Astrocyte (in vitro differentiated cells and primary cell): ENCODE results near the gene METTL16. TPM values are rescaled to one million over a fixed set of nuclear protein-coding genes. Genes with fewer than 3 reads are reported as not detected.

Experiments
- DNase-seq: peaks from one replicate; pipeline ENCODE4 v3.0.0-alpha.2; 2010; ENCODE audit warnings: low read depth
- FAIRE-seq: peaks from 2 replicates; lab custom pipeline; 2011; peaks lifted over from hg19 to GRCh38; lab: Jason Lieb, UNC
- H2AFZ ChIP-seq: 2 replicates; pipeline ENCODE4 v1.6.0; 2012; ENCODE audit warnings: low read depth, low read length, inconsistent platforms
- H3K27ac ChIP-seq: 2 replicates; pipeline ENCODE4 v1.5.1; 2011; ENCODE audit warnings: low read depth, low read length, inconsistent platforms
- H3K27me3 ChIP-seq: 2 replicates; pipeline ENCODE4 v1.6.0; 2011; ENCODE audit warnings: low read length, inconsistent platforms; ENCODE audit not compliant: insufficient read depth
- H3K36me3 ChIP-seq: 2 replicates; pipeline ENCODE4 v1.5.1; 2011; ENCODE audit warnings: low read length, inconsistent platforms; ENCODE audit not compliant: insufficient read depth
- H3K4me1 ChIP-seq: 2 replicates; pipeline ENCODE4 v1.5.1; 2011; ENCODE audit warnings: low read length, inconsistent platforms; ENCODE audit not compliant: insufficient read depth
- H3K4me2 ChIP-seq: 2 replicates; pipeline ENCODE4 v1.6.0; 2012; ENCODE audit warnings: low read length, inconsistent platforms
- H3K4me3 ChIP-seq: 2 replicates; pipeline ENCODE4 v1.5.1; 2011; ENCODE audit warnings: low read depth, mild to moderate bottlenecking, low read length, inconsistent platforms; ENCODE audit not compliant: insufficient read depth
- H3K79me2 ChIP-seq: 2 replicates; pipeline ENCODE4 v1.6.0; 2012; ENCODE audit warnings: mild to moderate bottlenecking, low read length, inconsistent platforms; ENCODE audit not compliant: insufficient read depth
- H3K9ac ChIP-seq: 2 replicates; pipeline ENCODE4 v1.6.0; 2012; ENCODE audit warnings: mild to moderate bottlenecking, low read length, inconsistent platforms
- H3K9me3 ChIP-seq: 2 replicates; pipeline ENCODE4 v1.5.1; 2012; ENCODE audit warnings: low read depth, mild to moderate bottlenecking, low read length, inconsistent platforms; ENCODE audit not compliant: insufficient read depth
- H4K20me1 ChIP-seq: 2 replicates; pipeline ENCODE4 v1.6.0; 2012; ENCODE audit warnings: low read length, inconsistent platforms; ENCODE audit not compliant: insufficient read depth
- H3K27ac Mint-ChIP-seq: one replicate; pipeline ENCODE4 v1.8.0; 2021; ENCODE audit warnings: mild to moderate bottlenecking, mixed read lengths; ENCODE audit not compliant: unreplicated experiment
- H3K27me3 Mint-ChIP-seq: one replicate; pipeline ENCODE4 v1.8.0; 2021; ENCODE audit warnings: low read depth, mixed read lengths; ENCODE audit not compliant: unreplicated experiment
- H3K36me3 Mint-ChIP-seq: one replicate; pipeline ENCODE4 v1.8.0; 2021; ENCODE audit warnings: low read depth, mixed read lengths; ENCODE audit not compliant: unreplicated experiment
- H3K4me1 Mint-ChIP-seq: one replicate; pipeline ENCODE4 v1.8.0; 2021; ENCODE audit warnings: low read depth, mixed read lengths; ENCODE audit not compliant: unreplicated experiment
- H3K4me3 Mint-ChIP-seq: one replicate; pipeline ENCODE4 v1.8.0; 2021; ENCODE audit warnings: mild to moderate bottlenecking, moderate library complexity, mixed read lengths; ENCODE audit not compliant: unreplicated experiment
- H3K9me3 Mint-ChIP-seq: one replicate; pipeline ENCODE4 v1.8.0; 2021; ENCODE audit warnings: mild to moderate bottlenecking, mixed read lengths; ENCODE audit not compliant: unreplicated experiment
- EZH2 ChIP-seq: IDR thresholded peaks from 2 replicates; pipeline ENCODE4 v1.6.1; 2012; ENCODE audit warnings: mild to moderate bottlenecking, low read length, inconsistent platforms; ENCODE audit not compliant: insufficient read depth
- total RNA-seq: library from RNA; stranded (reverse); gene quantifications from 2 replicates; pipeline ENCODE4 v1.2.1, GENCODE V29; 2021
- TF ChIP-seq, protein P1 (sequence below): IDR thresholded peaks from 2 replicates; pipeline ENCODE4 v1.5.1; 2011; ENCODE audit warnings: low read depth, mild to moderate bottlenecking, inconsistent platforms, low read length, moderate library complexity; ENCODE audit not compliant: insufficient read depth

The METTL16 gene
- total RNA-seq, 1 donor from 2014 or later = 28.4 TPM

- peaks cover 11% of the 10 kb centered on the region for H3K36me3 Mint-ChIP-seq
- H3K27me3 ChIP-seq = no peaks in the 10 kb centered on the region
- peaks cover 2% of the 10 kb centered on the region for H3K36me3 ChIP-seq
- H3K27me3 Mint-ChIP-seq = no peaks in the 10 kb centered on the region
- no peak overlapping the region for H3K9ac ChIP-seq
- DNase-seq (no peak), FAIRE-seq (no peak)
- no peak overlapping the region for H3K27ac Mint-ChIP-seq
- H3K4me3 Mint-ChIP-seq = no peak overlapping the region
- H3K9me3 ChIP-seq = no peaks in the 10 kb centered on the region
- no peaks in the 10 kb centered on the region for H3K9me3 Mint-ChIP-seq
- H3K4me2 ChIP-seq = no peak overlapping the region
- TF ChIP-seq, protein P1, sequence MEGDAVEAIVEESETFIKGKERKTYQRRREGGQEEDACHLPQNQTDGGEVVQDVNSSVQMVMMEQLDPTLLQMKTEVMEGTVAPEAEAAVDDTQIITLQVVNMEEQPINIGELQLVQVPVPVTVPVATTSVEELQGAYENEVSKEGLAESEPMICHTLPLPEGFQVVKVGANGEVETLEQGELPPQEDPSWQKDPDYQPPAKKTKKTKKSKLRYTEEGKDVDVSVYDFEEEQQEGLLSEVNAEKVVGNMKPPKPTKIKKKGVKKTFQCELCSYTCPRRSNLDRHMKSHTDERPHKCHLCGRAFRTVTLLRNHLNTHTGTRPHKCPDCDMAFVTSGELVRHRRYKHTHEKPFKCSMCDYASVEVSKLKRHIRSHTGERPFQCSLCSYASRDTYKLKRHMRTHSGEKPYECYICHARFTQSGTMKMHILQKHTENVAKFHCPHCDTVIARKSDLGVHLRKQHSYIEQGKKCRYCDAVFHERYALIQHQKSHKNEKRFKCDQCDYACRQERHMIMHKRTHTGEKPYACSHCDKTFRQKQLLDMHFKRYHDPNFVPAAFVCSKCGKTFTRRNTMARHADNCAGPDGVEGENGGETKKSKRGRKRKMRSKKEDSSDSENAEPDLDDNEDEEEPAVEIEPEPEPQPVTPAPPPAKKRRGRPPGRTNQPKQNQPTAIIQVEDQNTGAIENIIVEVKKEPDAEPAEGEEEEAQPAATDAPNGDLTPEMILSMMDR = no peak
- no peak for TF ChIP-seq EZH2
- H4K20me1 ChIP-seq = peaks cover 21% of the 10 kb centered on the region
- H3K4me1 ChIP-seq = peaks cover 14% of the 10 kb centered on the region
- H2AFZ ChIP-seq = no peak overlapping the region
- H3K79me2 ChIP-seq = no peaks in the 10 kb centered on the region
- H3K27ac ChIP-seq = no peak overlapping the region
- H3K4me1 Mint-ChIP-seq = no peaks in the 10 kb centered on the region
- H3K4me3 ChIP-seq = no peak overlapping the region
Observed at GRCh38 chr17:2457913-2458312, 53.8 kb downstream of the METTL16 start.

DNA sequence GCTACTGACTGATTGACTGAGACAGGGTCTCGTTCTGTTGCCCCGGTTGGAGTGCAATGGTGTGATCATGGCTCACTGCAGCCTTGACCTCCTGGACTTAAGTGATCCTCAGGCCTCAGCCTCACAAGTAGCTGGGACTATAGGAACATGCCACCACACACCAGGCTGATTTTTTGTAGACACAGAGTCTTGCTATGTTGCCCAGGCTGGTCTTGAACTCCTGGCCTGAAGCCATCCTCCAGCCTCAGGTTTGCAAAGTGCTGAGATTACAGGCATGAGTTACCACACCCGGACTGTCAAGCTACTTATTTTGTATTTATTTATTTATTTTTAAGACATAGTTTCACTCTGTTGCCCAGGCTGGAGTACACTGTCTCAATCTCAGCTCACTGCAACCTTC, 55.2 kb downstream of the METTL16 start:
- no peaks in the 10 kb centered on the region for H3K9me3 Mint-ChIP-seq
- H3K36me3 Mint-ChIP-seq = peaks cover 6% of the 10 kb centered on the region
- no peaks in the 10 kb centered on the region for H3K36me3 ChIP-seq
- H3K4me3 Mint-ChIP-seq = no peak overlapping the region
- no peaks in the 10 kb centered on the region for H3K4me1 Mint-ChIP-seq
- no peak overlapping the region for H3K4me2 ChIP-seq
- no peak for DNase-seq
- H3K27ac Mint-ChIP-seq = no peak overlapping the region
- H3K9ac ChIP-seq = no peak overlapping the region
- no peak overlapping the region for H2AFZ ChIP-seq
- TF ChIP-seq, protein P1 = no peak
- TF ChIP-seq EZH2 = no peak
- H3K4me1 ChIP-seq = peaks cover 14% of the 10 kb centered on the region
- no peaks in the 10 kb centered on the region for H3K27me3 Mint-ChIP-seq
- no peak for FAIRE-seq
- H3K4me3 ChIP-seq = no peak overlapping the region
- no peak overlapping the region for H3K27ac ChIP-seq
- no peaks in the 10 kb centered on the region for H3K27me3 ChIP-seq
- H3K9me3 ChIP-seq = no peaks in the 10 kb centered on the region
- no peaks in the 10 kb centered on the region for H3K79me2 ChIP-seq
- peaks cover 26% of the 10 kb centered on the region for H4K20me1 ChIP-seq

DNA sequence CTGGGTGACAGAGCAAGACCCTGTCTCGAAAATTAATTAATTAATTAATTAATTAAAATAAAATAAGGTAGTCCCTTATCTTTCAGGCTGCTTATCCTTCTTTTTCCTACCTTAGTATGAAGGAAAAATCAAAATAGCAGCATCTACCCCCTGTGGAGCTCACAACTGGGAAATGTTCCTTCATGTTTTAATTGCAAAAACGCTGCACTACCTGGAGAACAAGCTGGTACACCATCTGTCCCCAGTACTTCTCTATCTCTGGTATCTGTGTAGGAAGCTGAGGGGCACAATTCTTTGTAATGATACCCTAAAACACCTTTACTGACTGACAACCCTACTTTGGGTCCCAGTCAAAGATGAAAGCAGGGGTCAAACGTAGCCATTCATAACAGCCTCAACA, 55.7 kb downstream of the METTL16 start:
- Histone ChIP-seq H3K27ac (no peak overlapping the region), H3K4me3 (no peak overlapping the region), H3K79me2 (no peaks in the 10 kb centered on the region), H3K27me3 (no peaks in the 10 kb centered on the region), H3K36me3 (no peaks in the 10 kb centered on the region), H2AFZ (no peak overlapping the region), H3K4me1 (peaks cover 14% of the 10 kb centered on the region), H3K9me3 (no peaks in the 10 kb centered on the region), H3K9ac (no peak overlapping the region), H3K4me2 (no peak overlapping the region), H4K20me1 (peaks cover 26% of the 10 kb centered on the region)
- H3K4me3 Mint-ChIP-seq = no peak overlapping the region
- H3K9me3 Mint-ChIP-seq = no peaks in the 10 kb centered on the region
- no peaks in the 10 kb centered on the region for H3K27me3 Mint-ChIP-seq
- peaks cover 5% of the 10 kb centered on the region for H3K36me3 Mint-ChIP-seq
- no peaks in the 10 kb centered on the region for H3K4me1 Mint-ChIP-seq
- TF ChIP-seq, protein P1 = no peak
- TF ChIP-seq EZH2 = no peak
- FAIRE-seq = no peak
- no peak for DNase-seq
- H3K27ac Mint-ChIP-seq = no peak overlapping the region
